Keratinocyte (primary cell): ENCODE data around the gene SYTL2. TPM values are rescaled to one million over a fixed set of nuclear protein-coding genes. Genes with fewer than 3 reads are reported as not detected.

Experiments used
- DNase-seq: peaks from one replicate; pipeline ENCODE4 v3.0.0-alpha.2; 2011; ENCODE audit warnings: low read depth, missing footprints, low spot score
- FAIRE-seq: peaks from 2 replicates; lab custom pipeline; 2011; peaks lifted over from hg19 to GRCh38; lab: Jason Lieb, UNC
- H2AFZ ChIP-seq: 2 replicates; pipeline ENCODE4 v1.6.0; 2012; ENCODE audit warnings: low read length, control low read depth, inconsistent platforms; ENCODE audit not compliant: control insufficient read depth
- H3K27ac ChIP-seq: 2 replicates; pipeline ENCODE4 v1.5.1; 2011; ENCODE audit warnings: low read length; ENCODE audit not compliant: control insufficient read depth, insufficient read depth
- H3K27me3 ChIP-seq: 3 replicates; pipeline ENCODE4 v1.6.0; 2011; ENCODE audit warnings: low read length; ENCODE audit not compliant: control insufficient read depth, insufficient read depth; ENCODE audit errors: extremely low read depth
- H3K36me3 ChIP-seq, 2 experiments: 2 replicates in 1 of 2; 3 replicates in 1 of 2; pipeline ENCODE4 v1.5.1; 2011; ENCODE audit warnings: low read length in 2 of 2, mild to moderate bottlenecking in 1 of 2; ENCODE audit not compliant: control insufficient read depth in 2 of 2, insufficient read depth in 2 of 2; ENCODE audit errors: extremely low read depth in 1 of 2
- H3K4me1 ChIP-seq: 3 replicates; pipeline ENCODE4 v1.5.1; 2011; ENCODE audit warnings: low read length; ENCODE audit not compliant: control insufficient read depth, insufficient read depth; ENCODE audit errors: extremely low read depth
- H3K4me2 ChIP-seq: 3 replicates; pipeline ENCODE4 v1.6.0; 2011; ENCODE audit warnings: low read depth, low read length; ENCODE audit not compliant: control insufficient read depth, insufficient read depth; ENCODE audit errors: extremely low read depth
- H3K4me3 ChIP-seq, 3 experiments: fragments of 200-600 bp in 1 of 3; sonication (generic) in 1 of 3; 2 replicates in 2 of 3; 3 replicates in 1 of 3; pipeline ENCODE4 v1.5.1; 2011 to 2016; ENCODE audit warnings: low read length in 3 of 3, mild to moderate bottlenecking in 3 of 3, control low read depth in 2 of 3, inconsistent platforms in 1 of 3, low read depth in 1 of 3, mixed read lengths in 1 of 3, mixed run types in 1 of 3, moderate library complexity in 1 of 3; ENCODE audit not compliant: control insufficient read depth in 2 of 3, insufficient read depth in 2 of 3; ENCODE audit errors: extremely low read depth in 1 of 3
- H3K79me2 ChIP-seq: 2 replicates; pipeline ENCODE4 v1.6.0; 2012; ENCODE audit warnings: low read length; ENCODE audit not compliant: control insufficient read depth, insufficient read depth
- H3K9ac ChIP-seq: 3 replicates; pipeline ENCODE4 v1.6.0; 2011; ENCODE audit warnings: low read length; ENCODE audit not compliant: control insufficient read depth, insufficient read depth; ENCODE audit errors: extremely low read depth
- H3K9me1 ChIP-seq: 3 replicates; pipeline ENCODE4 v1.6.0; 2011; ENCODE audit warnings: low read length; ENCODE audit not compliant: control insufficient read depth, insufficient read depth; ENCODE audit errors: extremely low read depth
- H3K9me3 ChIP-seq: 2 replicates; pipeline ENCODE4 v1.5.1; 2012; ENCODE audit warnings: low read depth, low read length; ENCODE audit not compliant: control insufficient read depth
- H4K20me1 ChIP-seq: 3 replicates; pipeline ENCODE4 v1.6.0; 2011; ENCODE audit warnings: low read length; ENCODE audit not compliant: control insufficient read depth, insufficient read depth; ENCODE audit errors: extremely low read depth
- CTCF ChIP-seq, 3 experiments: IDR thresholded peaks in 1 of 3; conservative IDR thresholded peaks in 1 of 3; optimal IDR thresholded peaks in 1 of 3; 2 replicates in 2 of 3; 3 replicates in 1 of 3; pipeline versions ENCODE3 to v1.5.1; 2011; ENCODE audit warnings: low read length in 3 of 3, mild to moderate bottlenecking in 3 of 3, moderate library complexity in 2 of 3, control low read depth in 1 of 3, inconsistent platforms in 1 of 3; ENCODE audit not compliant: insufficient read depth in 2 of 3; ENCODE audit errors: extremely low read depth in 1 of 3
- EZH2 ChIP-seq: IDR thresholded peaks from one replicate; pipeline ENCODE4 v1.6.1; 2012; ENCODE audit warnings: inconsistent platforms, mild to moderate bottlenecking, low read length, moderate library complexity
- dilution Hi-C: fragments of 300-500 bp; cut with MboI; formaldehyde crosslinking; loops from one replicate; pipeline ENCODE4 v1.7.0; 2020; ENCODE audit warnings: low sequenced_read_pairs; ENCODE audit not compliant: extremely low pct_ligation_motif_present
- polyA plus RNA-seq, 5 experiments: library from polyadenylated mRNA; depleted of rRNA in 3 of 5; stranded (reverse) in 3 of 5; stranded (forward) in 1 of 5; unstranded in 1 of 5; fragments of >200 nt; gene quantifications; 1 replicate in 1 of 5; 2 replicates in 3 of 5; 3 replicates in 1 of 5; pipeline versions ENCODE4 v1.2.1 to v1.2.3, GENCODE V29; 2011 to 2012; ENCODE audit warnings: missing spikeins in 2 of 5, low read depth in 1 of 5, low replicate concordance in 1 of 5

SYTL2 gene
- polyA plus RNA-seq, 1 donor (not counting 4 experiments of a cell fraction or from before 2014, with no cell fraction given) = 3.1 TPM

DNA sequence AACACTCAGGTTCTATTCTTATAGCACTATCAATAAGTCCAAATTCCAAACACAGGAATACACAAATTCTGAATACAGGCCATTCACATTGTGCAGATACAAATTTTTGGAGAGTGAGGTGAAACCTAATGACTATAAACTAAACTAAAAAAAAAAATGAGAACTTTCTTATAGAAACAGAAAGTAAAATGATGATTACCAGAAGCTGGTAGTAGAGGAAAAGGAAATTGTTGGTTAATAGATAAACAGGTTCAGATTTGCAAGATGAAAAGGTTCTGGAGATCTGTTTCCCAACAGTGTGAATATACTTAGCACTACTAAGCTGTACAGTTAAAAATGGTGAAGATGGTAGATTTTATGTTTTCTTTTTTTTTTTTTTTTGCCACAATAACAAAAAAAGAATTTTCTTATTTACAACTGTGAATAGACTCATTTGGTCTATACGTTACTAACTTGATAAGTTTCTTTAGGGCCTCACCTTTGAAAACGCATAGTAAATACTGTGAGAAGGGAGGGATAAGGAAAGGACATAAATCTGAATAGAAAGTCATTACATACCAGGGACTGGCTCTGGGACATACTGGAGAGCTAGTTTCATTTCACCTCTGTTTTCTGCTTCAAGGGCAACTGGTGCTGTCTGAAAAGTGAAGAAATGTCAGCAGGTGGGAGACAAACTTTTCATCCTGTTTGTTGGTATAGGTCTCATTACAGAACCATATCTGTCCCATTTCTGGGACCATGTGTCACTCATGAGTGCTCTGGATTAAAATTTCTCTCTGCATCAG, 110.8 kb downstream of the SYTL2 start:
- DNase-seq (no peak), FAIRE-seq (no peak)
- no peaks in the 10 kb centered on the region for H4K20me1 ChIP-seq
- no peak for TF ChIP-seq CTCF (optimal IDR thresholded peaks at IDR 0.05 in 1 of 3, IDR thresholded peaks at IDR 0.05 in 1 of 3, conservative IDR thresholded peaks at IDR 0.05 in 1 of 3; ENCODE audit: extremely low read depth in 1 of 3, insufficient read depth in 2 of 3, low read length in 3 of 3)
- no peak for TF ChIP-seq EZH2
- no peaks in the 10 kb centered on the region for H3K79me2 ChIP-seq
- no peaks in the 10 kb centered on the region for H3K36me3 ChIP-seq
- H3K4me3 ChIP-seq = no peak overlapping the region
- dilution Hi-C loops = no loop called here
- H3K27me3 ChIP-seq = no peaks in the 10 kb centered on the region
- no peaks in the 10 kb centered on the region for H3K4me1 ChIP-seq
- H3K9me3 ChIP-seq = no peaks in the 10 kb centered on the region
- H3K4me2 ChIP-seq = no peak overlapping the region
- no peak overlapping the region for H3K9ac ChIP-seq
- no peak overlapping the region for H2AFZ ChIP-seq
- no peaks in the 10 kb centered on the region for H3K9me1 ChIP-seq
- H3K27ac ChIP-seq = no peak overlapping the region

- no peaks in the 10 kb centered on the region for H3K27me3 ChIP-seq
- no peak overlapping the region for H3K4me3 ChIP-seq
- H3K4me1 ChIP-seq = no peaks in the 10 kb centered on the region
- no peaks in the 10 kb centered on the region for H3K9me1 ChIP-seq
- H3K9ac ChIP-seq = no peak overlapping the region
- TF ChIP-seq EZH2 = no peak
- no peak for TF ChIP-seq CTCF (optimal IDR thresholded peaks at IDR 0.05 in 1 of 3, IDR thresholded peaks at IDR 0.05 in 1 of 3, conservative IDR thresholded peaks at IDR 0.05 in 1 of 3; ENCODE audit: extremely low read depth in 1 of 3, insufficient read depth in 2 of 3, low read length in 3 of 3)
- no peak for DNase-seq
- FAIRE-seq = no peak
- H4K20me1 ChIP-seq = no peaks in the 10 kb centered on the region
- H2AFZ ChIP-seq = no peak overlapping the region
- no peaks in the 10 kb centered on the region for H3K9me3 ChIP-seq
- no peak overlapping the region for H3K27ac ChIP-seq
- H3K79me2 ChIP-seq = no peaks in the 10 kb centered on the region
- dilution Hi-C loops = no loop called here
- no peak overlapping the region for H3K4me2 ChIP-seq
- H3K36me3 ChIP-seq = no peaks in the 10 kb centered on the region
These were observed 112.7 kb downstream of the SYTL2 start for GRCh38 chr11:85698195-85698594.
